ENCODE data around the gene FHIT.

DNA sequence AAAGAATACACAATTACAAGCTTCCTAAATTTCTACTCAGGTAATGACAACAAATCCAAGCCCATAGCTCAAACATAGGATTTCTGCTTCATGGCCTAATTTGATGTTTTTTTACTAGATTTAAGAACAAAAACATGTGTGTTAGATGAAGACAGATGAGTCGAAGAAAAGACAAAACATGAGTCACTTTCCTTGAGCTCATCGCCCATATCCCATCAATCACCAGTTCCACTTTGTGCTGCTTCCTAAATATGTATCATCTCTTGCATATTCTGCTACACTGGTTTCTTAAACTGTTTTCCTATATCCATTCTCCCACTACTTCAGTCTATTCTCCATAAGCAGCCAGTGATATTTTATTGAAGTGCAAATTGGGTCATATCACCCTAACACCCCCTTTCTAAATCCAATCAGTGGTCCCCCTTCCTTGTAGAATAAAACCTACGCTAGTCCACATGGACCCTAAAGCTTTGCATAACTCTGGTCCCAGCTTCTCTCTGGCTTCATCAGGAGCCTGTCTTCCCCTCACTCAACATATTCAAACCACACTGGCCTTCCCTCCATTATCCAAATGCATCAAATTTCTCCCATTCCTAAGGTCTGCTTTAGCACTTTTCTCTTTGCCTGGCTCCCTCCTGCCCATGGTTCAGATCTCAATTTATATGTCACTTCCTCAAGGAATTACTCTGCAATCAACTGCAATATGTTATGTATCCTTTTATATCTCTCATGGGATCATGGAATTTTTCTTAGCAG, 1033.9 kb downstream of the FHIT start:
- TF ChIP-seq ZNF274 (IDR thresholded peaks at IDR 0.05; ENCODE audit: low read depth, low read length), result no peak
- TF ChIP-seq YY1 (IDR thresholded peaks at IDR 0.05; ENCODE audit: insufficient read depth, insufficient read length), result no peak
